Natural killer cell (primary cell): ENCODE results near the gene EXOSC3. TPM values are rescaled to one million over a fixed set of nuclear protein-coding genes. Genes with fewer than 3 reads are reported as not detected.
"Not testable (repeated sequence)": the region's sequence is repeated elsewhere in the genome, so short reads cannot be mapped to it uniquely, and the experiment has no call there.

ENCODE experiments used
- ATAC-seq, 3 donors: fragments of 150-1000 bp in 2 of 3; fragments of 200-7000 bp in 1 of 3; cut with Tn5 transposase; 1 replicate in 1 of 3; 2 replicates in 2 of 3; pipeline ENCODE4 v1.10.0; 2021; ENCODE audit warnings: mild to moderate bottlenecking in 2 of 3, moderate library complexity in 2 of 3
- DNase-seq, 2 donors: peaks; one replicate each; pipeline versions ENCODE4 v3.0.0 to v3.0.0-alpha.2; 2013 to 2021; ENCODE audit warnings: mixed read lengths in 1 of 2
- H3K27ac ChIP-seq: one replicate; pipeline ENCODE4 v1.5.1; 2013; ENCODE audit warnings: mild to moderate bottlenecking, low read length
- H3K27me3 ChIP-seq: one replicate; pipeline ENCODE4 v1.6.1; 2013; ENCODE audit warnings: low read length; ENCODE audit not compliant: control insufficient read depth, insufficient read depth
- H3K36me3 ChIP-seq: one replicate; pipeline ENCODE4 v1.6.1; 2013; ENCODE audit warnings: low read length; ENCODE audit not compliant: control insufficient read depth, insufficient read depth
- H3K4me1 ChIP-seq: one replicate; pipeline ENCODE4 v1.6.1; 2013; ENCODE audit warnings: low read length; ENCODE audit not compliant: control insufficient read depth, insufficient read depth
- H3K4me3 ChIP-seq: one replicate; pipeline ENCODE4 v1.5.1; 2013; ENCODE audit warnings: low read length
- H3K9me3 ChIP-seq: one replicate; pipeline ENCODE4 v1.6.1; 2013; ENCODE audit warnings: low read length; ENCODE audit not compliant: control insufficient read depth, insufficient read depth
- H3K27ac Mint-ChIP-seq, 2 donors: one replicate each; pipeline ENCODE4 v1.8.0; 2022; ENCODE audit warnings: mild to moderate bottlenecking in 2 of 2, mixed read lengths in 2 of 2, moderate library complexity in 1 of 2
- H3K27me3 Mint-ChIP-seq, 2 donors: one replicate each; pipeline ENCODE4 v1.8.0; 2022; ENCODE audit warnings: low read depth in 2 of 2, mixed read lengths in 2 of 2
- H3K36me3 Mint-ChIP-seq: one replicate; pipeline ENCODE4 v1.8.0; 2022; ENCODE audit warnings: mixed read lengths
- H3K4me1 Mint-ChIP-seq, 2 donors: one replicate each; pipeline ENCODE4 v1.8.0; 2022; ENCODE audit warnings: mixed read lengths in 2 of 2
- H3K4me3 Mint-ChIP-seq: one replicate; pipeline ENCODE4 v1.8.0; 2022; ENCODE audit warnings: mild to moderate bottlenecking, moderate library complexity, mixed read lengths
- H3K9me3 Mint-ChIP-seq, 2 donors: one replicate each; pipeline ENCODE4 v1.8.0; 2022; ENCODE audit warnings: mixed read lengths in 2 of 2
- CTCF ChIP-seq: fragments of 200-600 bp; IDR thresholded peaks from one replicate; pipeline ENCODE4 v1.8.0; 2022; ENCODE audit warnings: antibody characterized with exemption
- WGBS: methylation state at CpG from one replicate; pipeline ENCODE4 v1.1.7; 2013; ENCODE audit warnings: missing lambda C conversion rate; ENCODE audit not compliant: insufficient coverage; 5-methylcytosine and 5-hydroxymethylcytosine counted together
- intact Hi-C: fragments of 100-400 bp; cut with micrococcal nuclease; formaldehyde crosslinking; loops from one replicate; pipeline ENCODE4 v1.14.2; 2022
- total RNA-seq, 4 donors: library from RNA; stranded (reverse); fragments of 120-200 nt in 1 of 4; gene quantifications; one replicate each; pipeline versions ENCODE4 v1.2.3 to v1.2.4, GENCODE V29; 2013 to 2022

Gene EXOSC3
- 10 to 100 TPM; 20.3 to 42.7 (median 24.5) TPM for total RNA-seq
- total RNA-seq (2013), result 39.2 TPM

GRCh38 chr9:37784616-37785483, at the start of gene EXOSC3:
Gene EXOSC3, minus strand, starts transcription at chr9:37785064. Its CDS starts 20 bp downstream, at chr9:37785044.
- DNase-seq (peak; percentile 81 to 92), ATAC-seq (peak; percentile 89 to 92 (median 92))
- Mint-ChIP-seq H3K27me3 (peaks cover 0 to 2% of the 10 kb centered on the region in 2 donors), H3K27ac (peak within 1 kb of the TSS; percentile 96 to 99), H3K4me1 (peaks cover 35 to 40% of the 10 kb centered on the region in 2 donors), H3K36me3 (peaks cover 21% of the 10 kb centered on the region), H3K4me3 (peak within 1 kb of the TSS; percentile 98), H3K9me3 (no peaks in the 10 kb centered on the region)
- Histone ChIP-seq H3K9me3 (no peaks in the 10 kb centered on the region), H3K4me3 (peak within 1 kb of the TSS; percentile 94), H3K27me3 (no peaks in the 10 kb centered on the region), H3K27ac (peak within 1 kb of the TSS; percentile 79), H3K36me3 (peaks cover 31% of the 10 kb centered on the region), H3K4me1 (peaks cover 11% of the 10 kb centered on the region)
- WGBS, result under 1% methylated on average over 73 of the region's 73 CpGs
- no peak for TF ChIP-seq CTCF
- intact Hi-C loops, result loop anchor here (1.0 kb wide), 1 partner anchor 15 kb away; the partner anchor contains the start of gene DCAF10

GRCh38 chr9:37827483-37828165, 42.8 kb upstream of the EXOSC3 start:
- ATAC-seq (no peak), DNase-seq (no peak)
- Mint-ChIP-seq H3K9me3 (no peaks in the 10 kb centered on the region), H3K27me3 (no peaks in the 10 kb centered on the region), H3K4me1 (peaks cover 0 to 4% of the 10 kb centered on the region in 2 donors), H3K27ac (no peak overlapping the region), H3K4me3 (no peak overlapping the region), H3K36me3 (peaks cover 9% of the 10 kb centered on the region)
- 98% methylated on average over 4 of the region's 4 CpGs for WGBS
- intact Hi-C loops, result no loop called here
- no peak overlapping the region for H3K4me3 ChIP-seq
- H3K4me1 ChIP-seq, result no peaks in the 10 kb centered on the region
- H3K9me3 ChIP-seq, result no peaks in the 10 kb centered on the region
- H3K27me3 ChIP-seq, result no peaks in the 10 kb centered on the region
- H3K36me3 ChIP-seq, result peaks cover 19% of the 10 kb centered on the region
- no peak overlapping the region for H3K27ac ChIP-seq
- TF ChIP-seq CTCF, result no peak

GRCh38 chr9:37825174-37825573, 40.3 kb upstream of the EXOSC3 start:
- H3K27me3 Mint-ChIP-seq, H3K27ac ChIP-seq, H3K9me3 ChIP-seq, H3K27me3 ChIP-seq, H3K4me3 ChIP-seq, H3K4me1 ChIP-seq, H3K9me3 Mint-ChIP-seq, H3K4me3 Mint-ChIP-seq, ATAC-seq, intact Hi-C loops, H3K27ac Mint-ChIP-seq, DNase-seq, H3K4me1 Mint-ChIP-seq: not testable (repeated sequence)
- H3K36me3 Mint-ChIP-seq, result peaks cover 20% of the 10 kb centered on the region
- peaks cover 25% of the 10 kb centered on the region for H3K36me3 ChIP-seq
- WGBS, result 100% methylated on average over 2 of the region's 2 CpGs

- no peaks in the 10 kb centered on the region for H3K27me3 ChIP-seq
- Mint-ChIP-seq H3K36me3 (peaks cover 18% of the 10 kb centered on the region), H3K27me3 (no peaks in the 10 kb centered on the region), H3K27ac (no peak overlapping the region), H3K4me3 (no peak overlapping the region), H3K9me3 (no peaks in the 10 kb centered on the region), H3K4me1 (peaks cover 0 to 6% of the 10 kb centered on the region in 2 donors)
- ATAC-seq (no peak), DNase-seq (no peak)
- 88% methylated on average over 4 of the region's 5 CpGs for WGBS
- TF ChIP-seq CTCF, result no peak
- H3K9me3 ChIP-seq, result no peaks in the 10 kb centered on the region
- H3K4me1 ChIP-seq, result no peaks in the 10 kb centered on the region
- no peak overlapping the region for H3K27ac ChIP-seq
- H3K36me3 ChIP-seq, result peaks cover 17% of the 10 kb centered on the region
- intact Hi-C loops, result no loop called here
- no peak overlapping the region for H3K4me3 ChIP-seq
These were observed 35.3 kb upstream of the EXOSC3 start for GRCh38 chr9:37820142-37820541.
